GM21367 (cell line): Measurements from ENCODE around the gene TFDP2.
"Not testable (repeated sequence)": the region's sequence is repeated elsewhere in the genome, so short reads cannot be mapped to it uniquely, and the experiment has no call there.

Source experiments
- ATAC-seq: cut with Tn5 transposase; IDR thresholded peaks from one replicate; pipeline ENCODE4 v1.9.1; 2021; ENCODE audit not compliant: unreplicated experiment

The TFDP2 gene

GRCh38 chr3:142148792-142149672 is at the start of gene TFDP2:
Gene TFDP2 (minus strand): TSS chr3:142149544. CDS start chr3:142101749, 47,795 bp downstream.
- ATAC-seq, result peak; percentile 98

DNA sequence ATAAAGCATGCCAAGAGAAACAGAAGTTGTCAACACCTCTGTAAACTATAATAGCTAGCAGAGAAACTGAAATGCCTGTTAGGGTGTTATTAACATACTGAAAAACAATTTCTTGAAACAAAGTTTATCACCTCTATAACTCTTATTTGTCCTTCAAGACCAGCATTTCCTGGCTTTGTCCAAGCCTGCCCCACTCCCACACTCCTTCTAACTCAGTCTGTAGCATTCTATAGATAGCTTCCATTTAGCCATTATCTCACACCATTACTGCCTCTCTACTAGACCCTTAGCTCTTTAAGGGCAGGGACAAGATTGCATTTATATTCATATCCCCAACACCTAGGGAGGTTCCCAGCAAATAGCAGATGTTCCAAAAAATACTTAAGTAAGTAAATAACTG is 39.5 kb upstream of the TFDP2 start:
- ATAC-seq, result no peak

GRCh38 chr3:142180761-142181362 is 31.5 kb upstream of the TFDP2 start:
- ATAC-seq, result no peak

- no peak for ATAC-seq
Measured at GRCh38 chr3:142175478-142175877, 26.1 kb upstream of the TFDP2 start.

DNA sequence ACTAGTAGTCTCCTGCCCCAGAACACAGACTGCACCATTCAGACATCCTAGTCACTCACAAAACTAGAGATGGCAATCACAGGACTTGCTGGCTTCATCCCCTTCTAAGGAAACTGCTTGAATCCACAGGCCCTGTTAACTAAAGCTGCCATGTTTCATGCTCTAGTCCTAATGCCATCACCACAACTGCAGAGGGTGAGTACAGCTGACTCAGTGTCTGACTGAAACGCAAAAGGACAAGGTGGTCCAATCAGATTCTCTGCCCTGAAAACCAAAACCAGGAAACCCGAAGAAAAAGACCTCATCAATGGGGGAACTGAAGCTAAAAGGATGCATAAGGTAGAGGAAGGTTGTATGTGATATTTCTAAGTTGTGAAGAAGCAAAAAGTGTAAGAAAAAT is 25.2 kb upstream of the TFDP2 start:
- ATAC-seq, result no peak

DNA sequence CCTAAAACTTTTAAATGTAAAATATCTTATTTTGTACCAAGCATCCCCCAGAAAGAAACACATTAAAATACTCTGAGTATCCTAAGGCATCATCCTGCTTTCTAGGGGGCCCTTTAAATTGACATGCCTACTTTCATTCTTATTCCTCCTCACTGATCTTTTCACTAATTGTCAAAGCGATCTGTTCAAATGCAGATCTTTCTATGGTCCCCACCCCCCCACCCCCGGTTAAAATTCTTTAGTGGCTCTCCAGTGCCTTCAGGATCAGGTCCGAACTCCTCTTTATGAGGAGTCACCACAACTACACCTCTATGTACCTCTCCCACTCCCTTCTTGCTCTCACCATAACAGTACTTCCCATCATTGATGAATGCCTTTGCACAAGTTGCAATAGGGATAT is 19.2 kb upstream of the TFDP2 start:
- no peak for ATAC-seq

DNA sequence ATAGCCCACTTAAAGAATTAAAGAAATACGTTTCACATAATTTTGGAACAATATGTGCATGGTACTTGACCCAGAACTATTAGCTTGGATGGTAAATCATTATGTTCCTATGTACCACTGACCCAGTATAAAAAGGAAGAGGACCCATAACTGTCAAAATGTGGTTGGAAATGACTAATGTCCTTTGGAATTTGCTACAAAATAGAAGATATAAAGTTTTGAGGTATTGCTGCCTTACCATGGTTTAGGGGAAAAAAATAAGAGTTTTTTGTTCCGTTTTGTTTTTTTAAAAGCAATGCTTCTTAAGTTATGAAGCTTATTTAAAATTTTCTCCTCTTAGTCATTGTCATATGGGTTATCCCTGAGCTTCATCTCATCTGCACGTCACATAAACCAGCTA is 15.8 kb upstream of the TFDP2 start:
- no peak for ATAC-seq

- no peak for ATAC-seq
Measured at GRCh38 chr3:142159083-142159740, 9.9 kb upstream of the TFDP2 start.

- ATAC-seq, result no peak
Measured at GRCh38 chr3:142154186-142154585, 4.8 kb upstream of the TFDP2 start.

GRCh38 chr3:142152384-142152783 is 3.0 kb upstream of the TFDP2 start:
- ATAC-seq, result no peak

DNA sequence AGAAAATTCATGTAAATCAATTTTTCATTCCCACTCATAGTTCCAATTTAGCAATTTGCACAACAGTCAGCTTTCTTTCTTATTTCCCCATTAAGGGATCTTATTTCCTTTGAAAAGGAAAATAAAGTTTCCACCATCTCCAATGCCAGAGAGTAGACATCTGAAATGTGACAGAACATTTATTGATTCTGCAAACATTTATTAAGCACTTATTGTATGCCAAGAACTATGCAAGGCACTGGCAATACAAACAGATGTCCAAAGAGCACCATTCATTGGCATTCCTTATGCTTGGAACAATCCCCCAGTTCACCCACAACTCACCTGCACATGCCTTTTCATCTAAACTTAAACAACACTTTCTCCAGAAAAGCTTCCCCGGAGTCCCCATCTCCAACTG is 2.5 kb upstream of the TFDP2 start:
- no peak for ATAC-seq

- ATAC-seq, result no peak
Measured at GRCh38 chr3:142151240-142151639, 1.9 kb upstream of the TFDP2 start.

DNA sequence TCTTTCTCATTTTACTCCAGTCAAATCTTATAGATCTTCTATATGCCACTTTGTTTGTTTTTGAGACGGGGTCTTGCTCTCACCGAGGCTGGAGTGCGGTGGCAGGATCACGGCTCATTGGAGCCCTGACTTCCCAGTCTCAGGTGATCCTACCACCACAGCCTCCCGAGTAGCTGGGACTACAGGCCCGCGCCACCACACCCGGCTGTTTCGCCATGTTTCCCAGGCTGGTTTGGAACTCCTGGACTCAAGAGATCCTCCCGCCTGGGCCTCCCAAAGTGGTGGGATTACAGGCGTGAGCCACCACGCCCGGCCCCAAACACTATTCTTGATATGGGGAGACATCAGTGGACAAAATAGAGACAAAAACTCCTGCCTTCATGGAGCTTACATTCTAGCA is 927 bp upstream of the TFDP2 start:
- no peak for ATAC-seq

GRCh38 chr3:142149673-142149992 is 289 bp upstream of the TFDP2 start:
- ATAC-seq, result no peak

DNA sequence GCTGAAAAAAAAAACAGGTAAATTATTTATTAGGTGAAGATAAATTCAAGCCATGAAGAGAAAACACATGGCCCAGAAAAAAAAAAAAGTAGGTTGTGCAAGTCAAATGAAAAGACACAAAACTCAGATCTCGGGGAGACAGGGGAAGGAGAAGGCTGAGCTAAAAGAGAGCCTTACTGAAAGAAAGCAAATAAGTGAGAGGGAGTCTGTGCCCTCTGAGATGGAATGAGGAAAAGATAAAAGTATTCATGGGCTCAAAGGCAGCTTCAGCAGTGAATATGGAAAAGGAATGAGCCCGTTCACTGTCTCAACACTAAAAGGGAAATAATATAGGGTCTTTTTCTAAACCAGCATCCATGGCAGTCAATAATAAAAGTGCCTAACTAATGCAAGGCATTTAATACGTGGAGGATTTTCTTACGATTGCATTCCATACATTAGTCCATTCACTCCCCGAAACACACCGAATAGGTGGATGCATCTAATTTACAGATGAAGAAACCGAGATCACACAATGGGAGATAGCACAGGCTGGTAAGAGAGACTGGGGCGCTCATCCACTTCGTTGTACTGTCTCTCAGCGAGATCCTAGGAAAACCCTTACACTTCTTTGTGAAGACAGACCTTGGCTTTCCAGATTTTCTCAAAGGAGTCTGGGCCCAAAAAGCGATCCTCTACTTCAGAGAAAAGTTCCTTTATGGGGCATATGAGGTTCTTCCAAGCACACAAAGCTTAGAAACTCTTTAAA is 1.1 kb downstream of the TFDP2 start:
- no peak for ATAC-seq

DNA sequence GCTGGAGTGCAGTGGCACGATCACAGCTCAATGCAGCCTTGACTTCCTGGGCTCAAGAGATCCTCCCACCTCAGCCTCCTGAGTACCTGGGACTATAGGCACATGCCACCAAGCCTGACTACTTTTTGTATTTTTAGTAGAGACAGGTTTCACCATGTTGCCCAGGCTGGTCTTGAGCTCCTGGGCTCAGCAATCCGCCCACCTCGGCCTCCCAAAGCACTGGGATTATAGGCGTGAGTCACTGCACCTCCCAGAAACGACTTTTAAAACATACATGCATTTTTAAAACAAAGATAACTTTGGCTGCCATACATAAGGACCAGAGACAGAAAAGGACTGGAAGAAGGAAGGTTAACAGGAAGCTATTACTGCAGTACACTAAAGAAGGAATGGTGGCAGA is 4.8 kb downstream of the TFDP2 start:
- ATAC-seq, result not testable (repeated sequence)

- ATAC-seq, result not testable (repeated sequence)
Measured at GRCh38 chr3:142140608-142141285, 8.6 kb downstream of the TFDP2 start.

- not testable (repeated sequence) for ATAC-seq
Measured at GRCh38 chr3:142137089-142137488, 12.3 kb downstream of the TFDP2 start.

GRCh38 chr3:142134799-142135325 is 14.5 kb downstream of the TFDP2 start:
- ATAC-seq, result no peak

GRCh38 chr3:142129516-142130171 is 19.7 kb downstream of the TFDP2 start:
- no peak for ATAC-seq
